Left lobe of liver (tissue), 2 donors: ENCODE measurements around the gene GART. TPM values are rescaled to one million over a fixed set of nuclear protein-coding genes. Genes with fewer than 3 reads are reported as not detected.
"Not testable (repeated sequence)": the region's sequence is repeated elsewhere in the genome, so short reads cannot be mapped to it uniquely, and the experiment has no call there.

Source experiments
- ATAC-seq: fragments of 200-7000 bp; cut with Tn5 transposase; one replicate; pipeline ENCODE4 v1.9.1; 2020; ENCODE audit warnings: mild to moderate bottlenecking, moderate library complexity
- DNase-seq: peaks from one replicate; pipeline ENCODE4 v3.0.0-alpha.2; 2020; ENCODE audit warnings: low spot score
- total RNA-seq: library from RNA; stranded (reverse); gene quantifications from one replicate; pipeline ENCODE4 v1.2.1, GENCODE V29; 2021
- donor health status: DM: no; HTN: no; CAD: no; lungs with moderate emphysema.
- donor health status: DM: no; HTN: yes; CAD: no.

Gene GART
- total RNA-seq, 1 donor from 2014 or later = 31.7 TPM

DNA sequence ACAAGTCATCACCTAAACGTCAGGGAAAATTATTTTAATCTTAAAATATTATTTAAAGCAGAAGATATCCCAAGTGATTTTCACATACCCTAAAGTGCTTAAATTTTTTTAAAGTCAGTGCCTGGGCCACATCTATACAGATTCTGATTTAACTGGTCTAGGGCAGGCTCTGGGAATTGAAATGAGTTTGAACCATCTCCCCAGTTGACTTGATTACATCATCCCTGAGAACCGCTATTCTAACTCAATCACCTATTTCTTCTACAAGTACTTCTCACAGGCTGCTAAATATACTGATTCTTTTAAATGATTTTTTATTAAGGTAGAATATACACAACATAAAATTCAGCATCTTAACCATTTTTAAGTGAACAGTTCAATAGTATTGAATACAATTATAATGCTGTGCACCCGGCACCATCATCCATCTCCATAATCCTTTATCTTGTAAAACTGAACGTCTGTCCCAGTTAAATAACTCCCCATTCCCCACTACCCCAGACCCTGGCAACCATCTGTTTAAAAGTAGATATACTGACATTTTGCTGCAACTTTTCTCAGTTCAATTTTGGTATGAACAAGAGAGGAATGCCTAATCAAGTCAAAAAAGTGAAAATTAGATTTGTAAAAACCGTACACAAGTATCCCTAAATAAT, 19.5 kb downstream of the GART start:
- ATAC-seq = no peak
- DNase-seq = no peak

DNA sequence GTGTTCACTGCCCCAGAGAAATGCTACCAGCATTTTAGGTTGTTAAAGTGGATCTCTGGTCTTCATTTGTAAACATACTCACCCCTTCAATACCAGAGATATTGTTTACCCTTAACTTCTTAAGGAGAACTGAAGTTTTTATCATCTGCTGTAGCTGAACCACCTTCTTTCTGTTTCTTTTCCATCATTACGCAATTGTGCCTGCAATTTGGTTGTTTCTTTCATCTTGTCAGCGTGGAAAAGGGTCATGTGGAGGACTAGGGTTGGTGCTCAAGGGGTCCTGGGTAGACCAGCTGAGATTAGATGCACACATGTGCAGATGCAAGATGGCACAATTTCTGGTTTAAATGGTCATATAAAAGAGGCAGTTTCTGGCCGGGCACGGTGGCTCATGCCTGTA, 23.0 kb downstream of the GART start:
- ATAC-seq = no peak
- no peak for DNase-seq

DNA sequence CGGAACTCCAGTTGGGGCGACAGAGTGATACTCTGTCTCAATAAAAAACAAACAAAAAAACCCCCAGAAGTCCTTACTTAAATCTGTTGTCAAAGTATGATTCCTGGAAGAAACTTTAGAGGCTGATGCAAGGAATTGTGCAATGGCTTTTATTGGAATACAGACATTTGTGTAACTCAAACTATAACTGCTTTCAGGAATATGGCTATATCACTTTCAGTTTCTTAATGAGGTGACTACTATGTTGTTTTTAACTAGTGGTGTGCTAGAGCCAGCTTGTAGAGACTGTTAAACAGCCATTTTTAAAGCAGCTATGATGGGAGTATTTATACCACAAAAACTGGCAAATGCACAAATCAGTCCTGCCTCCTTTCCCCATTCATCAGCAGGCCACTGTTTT, 27.7 kb downstream of the GART start:
- no peak for DNase-seq
- ATAC-seq = no peak

DNA sequence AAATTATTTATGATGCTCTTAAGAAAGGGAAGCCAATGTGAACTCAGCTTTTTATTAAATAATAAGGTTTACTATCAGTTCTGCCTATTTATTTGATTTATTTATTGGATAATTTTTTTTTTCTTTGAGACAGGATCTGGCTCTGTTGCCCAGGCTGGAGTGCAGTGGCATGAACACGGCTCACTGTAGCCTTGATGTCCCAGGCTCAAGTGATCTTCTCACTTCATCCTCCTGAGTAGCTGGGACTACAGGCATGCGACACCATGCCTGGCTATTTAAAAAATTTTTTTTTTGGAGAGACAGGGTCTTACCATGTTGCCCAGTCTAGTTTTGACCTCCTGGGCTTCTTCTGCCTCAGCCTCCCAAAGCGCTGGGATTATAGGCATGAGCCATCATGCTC, 29.4 kb downstream of the GART start:
- no peak for ATAC-seq

DNA sequence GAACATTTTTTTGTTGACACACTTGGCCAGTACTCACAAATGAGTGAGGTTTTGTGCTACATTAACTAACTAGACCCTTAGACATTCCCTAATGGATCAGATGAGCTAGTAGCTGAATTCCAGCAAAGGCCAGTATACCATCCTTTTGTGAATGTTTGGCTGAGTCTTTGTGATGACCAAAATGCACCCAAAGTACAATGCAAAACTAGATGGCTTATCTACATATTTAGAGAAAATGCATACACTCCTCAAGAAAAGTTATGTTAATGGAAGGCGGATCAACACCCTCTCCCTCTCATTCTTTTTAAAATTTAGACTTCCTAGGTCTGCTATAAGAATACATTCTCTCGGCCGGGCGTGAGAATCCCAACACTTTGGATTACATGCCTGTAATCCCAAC, 30.3 kb downstream of the GART start:
- ATAC-seq = no peak
- no peak for DNase-seq

More for the DNA sequence above, 29.4 kb downstream of the GART start:
- DNase-seq = no peak

DNA sequence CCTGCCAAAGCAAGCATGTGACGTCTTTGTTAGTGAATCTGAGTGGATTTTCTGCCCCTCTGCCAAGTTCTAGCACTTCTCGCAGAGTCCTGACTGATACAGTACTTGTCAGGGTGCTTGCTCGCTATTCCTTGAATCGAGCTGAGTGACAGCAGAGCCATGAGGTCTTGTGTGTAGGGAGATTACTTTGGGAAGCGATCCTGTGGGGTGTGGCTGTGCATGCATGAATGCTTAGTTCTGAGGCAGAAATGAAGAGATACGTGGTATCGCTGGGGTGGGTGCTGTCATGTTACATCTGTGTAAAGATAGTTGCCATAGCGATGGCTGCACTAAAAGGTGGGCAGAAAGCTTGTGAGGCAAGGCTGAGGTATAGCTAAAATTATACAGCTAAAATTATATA, 31.1 kb downstream of the GART start:
- DNase-seq (no peak), ATAC-seq (no peak)

DNA sequence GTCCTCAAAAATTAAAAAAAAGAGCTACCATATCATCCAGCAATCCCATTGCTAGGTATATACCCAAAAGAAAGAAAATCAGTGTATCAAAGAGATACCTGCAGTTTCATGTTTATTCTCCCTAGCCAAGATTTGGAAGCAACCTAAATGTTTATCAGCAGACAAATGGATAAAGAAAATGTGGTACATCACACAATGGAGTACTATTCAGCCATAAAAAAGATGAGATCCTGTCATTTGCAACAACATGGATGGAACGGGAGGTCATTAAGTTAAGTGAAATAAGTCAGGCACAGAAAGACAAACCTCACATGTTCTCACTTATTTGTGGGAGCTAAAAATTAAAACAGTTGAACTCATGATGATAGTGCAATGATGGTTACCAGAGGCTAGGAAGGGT, 34.9 kb downstream of the GART start:
- ATAC-seq, DNase-seq: not testable (repeated sequence)

DNA sequence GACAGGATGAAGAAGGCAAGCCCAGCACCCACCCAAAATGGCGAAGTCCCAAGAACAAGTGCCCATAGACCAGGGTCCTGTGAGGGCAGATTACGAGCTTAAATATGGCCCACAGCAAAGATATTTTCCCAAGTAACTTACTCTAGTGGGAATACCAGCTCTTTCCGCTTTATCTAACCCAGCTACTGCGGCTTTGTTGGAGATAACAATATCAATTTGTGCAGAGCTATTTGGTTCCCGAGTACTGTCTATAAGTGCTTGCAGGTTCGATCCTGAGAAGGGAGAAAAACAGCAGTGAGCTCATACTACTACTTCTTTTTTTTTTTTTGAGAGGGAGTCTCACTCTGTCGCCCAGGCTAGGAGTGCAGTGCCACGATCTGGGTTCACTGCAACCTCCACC, 36.1 kb downstream of the GART start:
- DNase-seq (no peak), ATAC-seq (no peak)

DNA sequence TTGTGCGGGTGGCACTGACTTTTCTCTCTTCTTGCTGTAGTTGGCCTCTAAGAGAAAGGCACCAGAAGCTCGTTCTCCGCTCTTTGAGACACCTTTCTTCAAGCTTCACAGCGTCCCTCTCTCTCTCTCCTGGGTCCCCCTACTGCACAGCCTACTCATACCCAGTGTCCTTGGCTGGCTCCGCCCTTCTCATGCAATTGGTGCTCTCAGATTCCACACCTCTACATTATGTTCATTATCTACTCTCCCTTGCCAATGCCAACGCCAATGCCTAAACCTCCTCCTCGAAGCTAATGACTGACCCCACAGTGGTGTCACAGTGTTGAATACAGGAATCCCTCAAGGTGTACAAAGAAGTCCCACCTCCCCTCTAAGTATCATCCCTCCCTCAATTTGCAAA, 45.6 kb downstream of the GART start:
- no peak for DNase-seq

DNA sequence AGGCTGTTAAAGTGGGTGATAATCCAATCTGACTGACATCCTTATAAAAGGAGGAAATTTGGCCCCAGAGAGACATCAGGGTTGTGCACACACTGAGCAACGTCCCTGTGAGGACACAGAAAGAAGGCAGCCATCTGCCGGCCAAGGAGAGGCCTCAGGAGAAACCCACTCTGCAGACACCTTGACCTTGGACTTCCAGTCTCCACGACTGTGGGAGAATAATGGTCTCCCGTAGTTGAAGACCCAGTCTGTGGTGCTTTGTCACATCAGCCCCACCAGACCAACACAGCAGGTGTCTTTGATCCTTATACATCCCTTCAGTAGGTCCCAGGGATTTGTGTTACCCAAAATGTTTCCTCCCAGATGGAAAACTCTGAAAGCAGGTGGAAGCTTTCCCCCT, 46.2 kb downstream of the GART start:
- no peak for ATAC-seq

More for the DNA sequence above, 45.6 kb downstream of the GART start:
- ATAC-seq = no peak

DNA sequence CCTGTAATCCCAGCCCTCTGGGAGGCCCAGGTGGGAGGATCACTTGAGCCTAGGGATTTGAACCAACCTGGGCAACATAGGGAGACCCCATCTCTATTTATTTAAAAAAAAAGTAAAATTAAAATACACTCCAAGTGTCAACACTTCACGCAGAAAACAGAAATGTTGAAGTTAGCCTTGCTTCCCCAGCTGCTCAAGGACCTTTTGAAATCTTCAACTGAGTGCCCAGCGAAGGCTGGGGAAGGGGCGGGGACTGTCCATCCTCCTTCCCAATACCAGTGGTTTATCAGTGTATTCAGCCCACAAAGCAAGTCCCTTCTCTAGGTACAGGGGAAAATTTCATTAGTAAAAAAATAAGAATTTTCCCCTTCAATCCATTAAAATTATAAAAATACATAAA, 48.2 kb downstream of the GART start:
- no peak for DNase-seq
- ATAC-seq = no peak

More for the DNA sequence above, 46.2 kb downstream of the GART start:
- DNase-seq = no peak

DNA sequence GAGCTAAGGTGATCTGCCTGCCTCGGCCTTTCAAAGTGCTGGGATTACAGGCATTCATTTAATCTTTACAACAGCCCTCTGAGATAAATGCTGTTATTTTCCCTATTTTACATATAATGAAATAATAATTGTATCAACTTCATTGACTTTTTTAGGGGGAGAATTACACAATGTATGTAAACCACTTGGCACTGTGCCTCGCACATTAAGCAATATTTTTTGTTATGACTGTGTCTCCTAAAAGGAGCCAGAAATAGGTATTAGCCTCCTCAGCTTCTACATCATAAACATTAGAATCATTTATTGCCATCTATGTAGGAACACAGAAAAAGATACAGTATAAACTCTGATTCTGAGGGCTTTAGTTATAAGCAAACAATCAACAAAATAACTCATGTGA, 49.3 kb downstream of the GART start:
- DNase-seq (no peak), ATAC-seq (no peak)

DNA sequence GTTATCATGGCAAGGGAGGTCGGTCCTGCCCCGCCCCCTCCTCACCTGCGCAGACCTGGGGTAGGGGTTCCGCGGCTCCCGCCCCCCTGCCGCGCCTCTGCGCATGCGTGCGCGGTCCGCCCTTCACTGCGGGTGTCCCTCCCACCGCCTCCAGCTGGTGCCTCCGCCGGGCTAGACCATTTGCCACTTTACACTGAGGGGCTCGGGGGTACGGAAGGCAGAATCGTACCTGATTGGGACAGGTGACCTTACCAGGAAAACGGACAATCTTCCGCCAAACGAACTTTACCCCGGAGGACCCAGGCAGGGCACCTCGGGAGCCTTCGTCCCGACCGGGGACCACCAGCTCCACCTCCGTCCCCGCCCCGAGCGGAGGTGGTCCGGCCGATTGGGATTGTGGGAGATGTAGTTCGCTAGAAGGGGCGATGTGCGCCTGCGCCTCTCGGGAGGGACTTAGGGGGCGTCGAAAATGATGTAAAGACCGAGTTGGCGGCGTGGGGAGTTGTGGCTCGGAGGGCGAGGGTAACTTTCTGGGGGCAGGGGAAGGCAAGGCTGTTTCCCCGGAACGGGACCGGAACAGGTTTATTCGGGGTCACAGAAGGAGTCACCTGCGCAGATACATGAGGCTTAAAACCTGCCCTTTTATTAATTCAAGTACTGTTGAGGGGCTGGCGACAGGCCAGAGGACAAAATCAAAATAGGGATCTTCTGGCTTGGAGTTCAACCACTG, 50.4 kb downstream of the GART start, which contains the start of gene DNAJC28:
Gene DNAJC28, minus strand, starts transcription at position 344 of the 730 bp plus-strand sequence. CDS start 2,323 bp downstream, outside the sequence.
- peak; percentile 98 for ATAC-seq
- peak; percentile 95 for DNase-seq

DNA sequence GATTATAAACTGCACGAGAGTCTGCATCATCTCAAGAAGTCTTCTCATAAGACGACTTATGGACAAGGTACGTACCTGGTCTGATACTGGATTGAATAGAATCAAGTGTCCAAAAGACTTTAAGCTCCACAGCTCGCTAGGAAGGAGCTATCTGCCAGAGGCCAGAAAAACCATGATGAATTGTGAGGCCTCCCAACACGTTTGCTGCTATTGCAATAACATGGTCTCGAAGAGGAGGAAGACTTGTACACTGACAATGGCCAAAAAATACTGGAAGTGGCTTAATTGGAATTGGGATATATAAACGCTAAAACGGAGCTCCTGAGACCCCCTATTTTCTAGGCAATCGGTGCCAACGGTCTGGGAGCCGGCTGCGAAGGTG, 50.9 kb downstream of the GART start:
- no peak for DNase-seq
- ATAC-seq = peak; percentile 26

DNA sequence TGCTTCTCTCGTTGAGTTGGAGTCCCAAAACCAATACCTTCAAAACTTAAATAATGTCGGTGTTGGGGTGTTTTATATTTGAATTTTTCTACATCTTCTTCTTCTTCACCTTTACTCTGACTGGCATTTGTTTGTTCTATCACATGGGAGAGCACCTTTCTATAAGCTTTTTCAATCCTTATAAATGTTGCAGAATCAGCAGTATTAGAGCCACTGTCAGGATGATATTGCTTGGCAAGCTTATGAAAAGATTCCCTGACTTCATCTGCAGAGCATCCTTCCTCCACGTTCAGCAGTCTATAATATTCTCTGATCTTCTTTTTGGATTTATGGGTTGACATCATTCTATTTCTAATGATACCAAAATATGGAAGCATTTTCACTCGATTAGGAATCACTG, 53.0 kb downstream of the GART start:
- no peak for DNase-seq
- no peak for ATAC-seq

DNA sequence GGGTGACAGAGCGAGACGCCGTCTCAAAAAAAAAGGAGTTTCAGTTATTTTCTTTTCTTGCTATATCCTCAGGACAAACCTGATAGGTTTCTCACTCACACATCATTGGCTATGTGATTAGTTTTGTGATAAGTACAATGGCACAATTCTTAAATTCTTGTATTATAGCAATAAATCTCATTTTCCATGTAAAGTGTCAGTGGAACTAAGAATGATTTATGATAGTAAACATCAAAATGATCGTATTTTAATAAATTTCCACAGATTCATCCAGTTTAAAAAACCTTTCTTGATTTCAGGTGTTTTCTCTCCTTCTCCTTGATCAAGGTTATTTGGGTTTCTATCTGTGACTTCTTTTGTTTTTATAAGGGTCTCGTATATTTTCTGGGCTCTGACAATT, 53.9 kb downstream of the GART start:
- no peak for DNase-seq

DNA sequence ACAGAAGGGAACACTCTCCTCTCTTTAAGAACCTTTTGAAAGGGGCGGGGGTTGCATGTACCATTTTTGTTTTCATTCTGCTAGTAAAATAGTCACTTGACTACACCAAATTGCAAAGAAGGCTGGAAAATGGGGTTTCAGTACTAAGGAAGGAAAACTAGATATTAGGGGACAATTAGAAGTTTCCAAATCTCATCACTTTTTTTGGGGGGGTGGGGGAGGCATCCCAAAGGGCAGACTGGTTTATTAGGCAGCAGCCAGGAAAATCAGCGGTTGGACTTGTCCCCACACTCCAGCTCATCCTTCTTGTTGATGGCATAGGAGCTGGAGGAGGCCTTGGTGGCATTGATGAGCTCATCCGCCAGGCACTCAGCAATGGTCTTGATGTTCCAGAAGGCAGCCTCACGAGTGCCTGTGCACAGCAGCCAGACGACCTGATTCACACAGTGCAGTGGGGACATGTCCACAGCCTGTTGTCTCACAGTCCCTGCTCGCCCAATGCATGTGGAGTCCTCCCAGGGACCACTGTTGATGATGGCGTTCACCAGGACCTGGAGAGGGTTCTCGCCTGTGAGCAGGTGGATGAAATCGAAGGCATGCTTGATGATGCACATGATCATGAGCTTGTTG, 60.5 kb downstream of the GART start:
- ATAC-seq (no peak), DNase-seq (no peak)

More for the DNA sequence above, 53.9 kb downstream of the GART start:
- ATAC-seq = no peak

DNA sequence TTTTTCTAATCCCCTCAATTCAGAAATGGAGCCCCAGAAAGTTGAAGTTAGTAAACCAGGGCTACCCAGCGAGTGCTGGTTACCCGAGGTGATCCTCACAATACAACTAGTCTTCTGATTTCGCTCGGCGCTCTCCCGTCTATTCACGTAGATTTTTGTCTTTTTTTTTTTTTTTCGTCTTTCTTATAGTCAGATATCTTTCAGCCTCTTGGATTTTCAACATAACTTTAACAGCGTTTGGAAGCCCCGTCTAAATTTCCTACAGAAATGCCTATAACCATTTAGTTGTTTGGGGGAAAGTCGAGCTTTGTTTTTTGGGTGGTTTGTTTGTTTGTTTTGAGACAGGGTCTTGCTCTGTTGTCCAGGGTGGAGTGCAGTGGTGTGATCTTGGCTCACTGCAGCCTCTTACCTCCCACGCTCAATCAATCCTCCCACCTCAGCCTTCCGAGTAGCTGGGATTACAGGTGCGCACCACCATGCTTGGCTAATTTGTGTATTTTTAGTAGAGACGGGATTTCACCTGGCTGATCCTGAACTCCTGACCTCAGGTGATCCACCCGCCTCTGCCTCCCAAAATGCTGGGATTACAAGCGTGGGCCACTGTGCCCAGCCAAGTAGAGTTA, 61.3 kb downstream of the GART start:
- ATAC-seq (no peak), DNase-seq (no peak)

DNA sequence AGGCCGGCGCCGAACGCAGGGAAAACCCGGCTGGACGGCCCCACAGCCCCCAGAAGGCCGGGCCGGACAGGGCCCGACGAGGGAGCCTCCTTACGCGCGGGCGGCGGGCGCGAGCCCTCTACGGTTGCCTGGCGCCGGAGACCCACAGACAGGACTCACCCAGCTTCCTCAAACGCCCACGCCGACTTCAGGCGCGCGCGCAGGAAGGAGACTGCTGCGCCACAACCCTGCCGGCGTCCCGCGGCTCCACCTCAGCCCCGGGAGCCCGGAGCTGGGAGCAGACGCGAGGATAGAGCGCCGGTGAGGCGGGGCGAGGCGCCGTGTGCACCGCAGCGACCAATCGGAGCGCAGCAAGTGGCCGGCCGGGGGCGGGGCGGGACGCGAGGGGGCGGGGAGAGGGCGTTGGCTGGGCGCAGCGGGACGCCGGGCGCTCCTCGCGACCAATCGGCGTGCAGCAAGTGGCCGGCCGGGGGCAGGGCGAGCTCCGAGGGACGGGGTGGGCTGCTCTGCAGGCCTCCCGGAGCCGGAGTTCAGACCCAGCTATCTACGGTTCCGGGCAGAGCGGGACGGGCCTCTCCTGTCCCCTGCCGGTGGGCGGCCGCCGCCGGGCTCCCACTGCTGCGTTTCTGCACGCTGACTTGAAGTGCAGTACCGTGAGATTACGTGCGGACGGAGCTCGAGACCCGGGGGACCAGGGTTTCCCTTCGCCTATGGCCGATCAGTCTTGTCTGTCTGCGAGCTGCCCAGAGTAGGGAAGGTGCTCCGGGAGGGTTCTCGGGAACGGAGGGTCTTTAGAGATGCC, 62.0 kb downstream of the GART start, which contains the start of gene TMEM50B:
Gene TMEM50B, minus strand, starts transcription at position 296 of the 802 bp plus-strand sequence. CDS start 11,089 bp downstream, outside the sequence.
- ATAC-seq = peak; percentile 93

DNA sequence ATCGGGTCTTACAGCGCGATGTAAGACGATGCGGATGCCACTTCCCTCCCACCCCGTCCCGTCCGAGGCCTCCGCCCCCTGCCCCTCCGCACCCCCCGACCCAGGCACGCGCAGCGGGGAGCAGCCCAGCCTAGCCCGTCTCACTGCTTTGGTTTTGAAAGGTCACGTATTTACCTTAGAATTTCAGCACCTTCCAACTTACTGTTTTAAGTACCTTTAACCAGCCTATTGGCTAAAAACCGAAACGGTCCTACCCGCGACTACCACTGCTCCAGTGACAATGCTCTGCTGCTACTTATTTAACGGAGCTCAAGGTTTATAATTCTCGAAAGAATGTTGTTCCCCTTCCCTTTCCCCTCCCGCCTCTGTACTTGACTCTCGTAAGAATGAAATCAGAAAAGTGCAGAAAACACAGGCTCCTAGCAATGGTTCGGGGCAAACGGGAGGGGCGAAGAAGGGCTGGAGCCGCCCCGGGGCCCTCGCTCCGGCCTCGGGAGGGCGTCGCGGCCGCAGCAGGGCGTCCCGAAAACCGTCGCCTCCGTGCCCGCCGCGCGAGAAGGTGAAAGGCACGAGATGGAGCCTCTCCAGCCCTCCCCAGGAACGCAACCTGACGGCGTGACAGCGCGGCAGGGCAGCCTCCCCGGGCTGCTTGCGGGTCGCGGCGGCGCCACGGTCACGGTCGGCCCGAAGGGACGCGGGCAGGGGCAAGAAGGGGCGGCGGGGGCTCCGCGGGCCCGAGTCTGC, 62.8 kb downstream of the GART start:
- ATAC-seq = peak; percentile 45
- peak; percentile 60 for DNase-seq

More for the DNA sequence above, 62.0 kb downstream of the GART start, which contains the start of gene TMEM50B:
- DNase-seq = peak; percentile 98
